ENCODE results near the gene CCDC59.

The CCDC59 gene

DNA sequence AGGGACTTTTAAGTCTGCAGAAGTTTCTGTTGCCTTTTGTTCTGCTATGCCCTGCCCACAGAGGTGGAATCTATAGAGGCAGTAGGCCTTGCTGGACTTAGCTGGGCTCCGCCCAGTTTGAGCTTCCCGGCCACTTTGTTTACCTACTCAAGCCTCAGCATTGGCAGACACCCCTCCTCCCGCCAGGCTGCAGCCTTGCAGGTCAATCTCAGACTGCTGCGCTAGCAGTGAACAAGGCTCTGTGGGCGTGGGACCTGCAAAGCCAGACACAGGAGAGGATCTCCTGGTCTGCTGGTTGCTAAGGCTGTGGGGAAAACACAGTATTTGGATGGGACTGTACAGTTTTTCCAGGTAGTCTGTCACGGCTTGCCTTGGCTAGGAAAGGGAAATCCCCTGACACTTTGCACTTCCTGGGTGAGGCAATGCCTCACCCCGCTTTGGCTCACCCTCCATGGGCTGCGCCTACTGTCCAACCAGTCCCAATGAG lies 43.7 kb downstream of the CCDC59 start:
- no peak for DNase-seq (ENCODE audit: low read depth, low spot score)
